H1 (cell line): Measurements from ENCODE around the gene CRTAC1. TPM values are rescaled to one million over a fixed set of nuclear protein-coding genes. Genes with fewer than 3 reads are reported as not detected.

ENCODE experiments used
- CTCF ChIA-PET: fragments of 300-600 bp; sonication (Branson Sonifier 250); formaldehyde crosslinking; loops from one replicate; lab custom pipeline; 2021; ENCODE audit not compliant: partially characterized antibody; lab: Charles Lee
- POLR2A ChIA-PET: fragments of 300-600 bp; sonication (Branson Sonifier 250); formaldehyde crosslinking; loops from one replicate; lab custom pipeline; 2021; ENCODE audit warnings: inconsistent platforms; ENCODE audit not compliant: partially characterized antibody; lab: Charles Lee
- DNase-seq, 2 experiments: peaks; one replicate each; pipeline versions ENCODE4 v3.0.0 to v3.0.0-alpha.2; 2010 to 2022; ENCODE audit warnings: low spot score in 2 of 2, low read depth in 1 of 2, mixed read lengths in 1 of 2
- FAIRE-seq: peaks from 2 replicates; lab custom pipeline; 2011; peaks lifted over from hg19 to GRCh38; lab: Jason Lieb, UNC
- H2AFZ ChIP-seq: 2 replicates; pipeline ENCODE4 v1.8.1; 2012; ENCODE audit warnings: low read length, inconsistent platforms
- H2AK5ac ChIP-seq: 2 replicates; pipeline ENCODE4 v1.6.1; 2013; ENCODE audit warnings: low read depth, low read length
- H2BK120ac ChIP-seq: replicated peaks from 2 replicates; pipeline ENCODE3; 2013; ENCODE audit warnings: low read depth, low read length, inconsistent platforms
- H2BK12ac ChIP-seq: 2 replicates; pipeline ENCODE4 v1.6.1; 2013; ENCODE audit warnings: low read depth, low read length
- H2BK15ac ChIP-seq: 2 replicates; pipeline ENCODE4 v1.6.1; 2013; ENCODE audit warnings: low read length
- H2BK20ac ChIP-seq: 2 replicates; pipeline ENCODE4 v1.6.1; 2013; ENCODE audit warnings: low read length
- H2BK5ac ChIP-seq: 2 replicates; pipeline ENCODE4 v1.6.1; 2013; ENCODE audit warnings: low read depth, low read length
- H3K14ac ChIP-seq: 2 replicates; pipeline ENCODE4 v1.6.1; 2013; ENCODE audit warnings: inconsistent platforms; ENCODE audit not compliant: insufficient read length
- H3K18ac ChIP-seq: 2 replicates; pipeline ENCODE4 v1.6.1; 2013; ENCODE audit warnings: low read length; ENCODE audit errors: extremely low read depth
- H3K23ac ChIP-seq: 2 replicates; pipeline ENCODE4 v1.6.1; 2013; ENCODE audit warnings: inconsistent platforms; ENCODE audit not compliant: insufficient read length
- H3K23me2 ChIP-seq: 2 replicates; pipeline ENCODE4 v1.6.1; 2013; ENCODE audit warnings: low read depth, low read length
- H3K27ac ChIP-seq: 2 replicates; pipeline ENCODE4 v1.6.1; 2011; ENCODE audit warnings: low read depth, low read length, inconsistent platforms
- H3K27me3 ChIP-seq, 4 experiments: replicated peaks in 1 of 4; 1 replicate in 1 of 4; 2 replicates in 3 of 4; pipeline versions ENCODE4 v1.6.1 to v1.8.1; 2011 to 2013; ENCODE audit warnings: low read length in 3 of 4, mild to moderate bottlenecking in 3 of 4, inconsistent platforms in 2 of 4, mixed read lengths in 2 of 4, moderate library complexity in 1 of 4; ENCODE audit not compliant: control insufficient read depth in 3 of 4, insufficient read depth in 3 of 4; ENCODE audit errors: extremely low read depth in 1 of 4
- H3K36me3 ChIP-seq, 4 experiments: 2 replicates each; pipeline versions ENCODE4 v1.6.1 to v1.8.1; 2011 to 2013; ENCODE audit warnings: mild to moderate bottlenecking in 4 of 4, low read length in 3 of 4, moderate library complexity in 2 of 4, control low read depth in 1 of 4, inconsistent platforms in 1 of 4; ENCODE audit not compliant: insufficient read depth in 4 of 4, control insufficient read depth in 2 of 4
- H3K4ac ChIP-seq: replicated peaks from 2 replicates; pipeline ENCODE3; 2013; ENCODE audit warnings: low read length, low read depth, mixed read lengths, inconsistent platforms; ENCODE audit not compliant: insufficient read length
- H3K4me1 ChIP-seq, 4 experiments: replicated peaks in 1 of 4; 1 replicate in 1 of 4; 2 replicates in 3 of 4; pipeline versions ENCODE4 v1.6.1 to v1.8.1; 2011 to 2013; ENCODE audit warnings: low read length in 3 of 4, inconsistent platforms in 2 of 4, mixed read lengths in 1 of 4; ENCODE audit not compliant: insufficient read depth in 4 of 4, control insufficient read depth in 3 of 4
- H3K4me2 ChIP-seq, 2 experiments: 2 replicates each; pipeline versions ENCODE4 v1.6.1 to v1.8.1; 2011 to 2013; ENCODE audit warnings: low read depth in 2 of 2, low read length in 2 of 2, control low read depth in 1 of 2, inconsistent platforms in 1 of 2, mild to moderate bottlenecking in 1 of 2; ENCODE audit not compliant: insufficient read depth in 1 of 2
- H3K4me3 ChIP-seq, 4 experiments: fragments of 200-600, 300-600 bp in 1 of 4; sonication (generic), shearing (Covaris generic), sonication (Bioruptor Twin) in 1 of 4; 2 replicates each; pipeline versions ENCODE4 v1.5.1 to v1.8.1; 2011 to 2016; ENCODE audit warnings: low read length in 4 of 4, low read depth in 3 of 4, control low read depth in 2 of 4, inconsistent platforms in 2 of 4, mild to moderate bottlenecking in 2 of 4, mixed read lengths in 1 of 4, moderate library complexity in 1 of 4; ENCODE audit not compliant: insufficient read depth in 2 of 4; ENCODE audit errors: extremely low read depth in 1 of 4
- H3K56ac ChIP-seq: replicated peaks from 2 replicates; pipeline ENCODE3; 2013; ENCODE audit warnings: low read depth, mild to moderate bottlenecking, mixed read lengths, low read length, inconsistent platforms; ENCODE audit not compliant: insufficient read length
- H3K79me1 ChIP-seq: 2 replicates; pipeline ENCODE4 v1.6.1; 2013; ENCODE audit warnings: low read depth, low read length, control low read depth
- H3K79me2 ChIP-seq, 2 experiments: 2 replicates each; pipeline versions ENCODE4 v1.6.1 to v1.8.1; 2012 to 2013; ENCODE audit warnings: low read length in 2 of 2, mild to moderate bottlenecking in 2 of 2, inconsistent platforms in 1 of 2; ENCODE audit not compliant: insufficient read depth in 2 of 2, control insufficient read depth in 1 of 2
- H3K9ac ChIP-seq, 4 experiments: replicated peaks in 1 of 4; 1 replicate in 1 of 4; 2 replicates in 3 of 4; pipeline versions ENCODE4 v1.6.1 to v1.8.1; 2011 to 2013; ENCODE audit warnings: low read depth in 3 of 4, low read length in 3 of 4, control low read depth in 2 of 4, mild to moderate bottlenecking in 2 of 4, moderate library complexity in 2 of 4, inconsistent platforms in 1 of 4; ENCODE audit errors: extremely low read depth in 1 of 4
- H3K9me3 ChIP-seq, 2 experiments: 2 replicates each; pipeline versions ENCODE4 v1.6.1 to v1.8.1; 2012 to 2013; ENCODE audit warnings: mild to moderate bottlenecking in 2 of 2, moderate library complexity in 2 of 2, control low read depth in 1 of 2, inconsistent platforms in 1 of 2, low read depth in 1 of 2, low read length in 1 of 2, mixed read lengths in 1 of 2; ENCODE audit not compliant: insufficient read depth in 2 of 2
- H4K20me1 ChIP-seq, 2 experiments: replicated peaks in 1 of 2; 2 replicates each; pipeline versions ENCODE3 to v1.8.1; 2011 to 2013; ENCODE audit warnings: inconsistent platforms in 2 of 2, low read length in 2 of 2, mild to moderate bottlenecking in 1 of 2; ENCODE audit not compliant: insufficient read depth in 2 of 2, control insufficient read depth in 1 of 2
- H4K5ac ChIP-seq: 2 replicates; pipeline ENCODE4 v1.6.1; 2013; ENCODE audit warnings: low read length, low read depth, mixed read lengths, inconsistent platforms; ENCODE audit not compliant: insufficient read length
- H4K8ac ChIP-seq: 2 replicates; pipeline ENCODE4 v1.8.0; 2013; ENCODE audit warnings: mild to moderate bottlenecking, moderate library complexity, low read length, inconsistent platforms; ENCODE audit not compliant: insufficient read depth; ENCODE audit errors: extremely low read depth
- H4K91ac ChIP-seq: replicated peaks from 2 replicates; pipeline ENCODE3; 2013; ENCODE audit warnings: low read length, mixed read lengths, inconsistent platforms; ENCODE audit not compliant: insufficient read length
- ASH2L ChIP-seq: fragments of 200-600, 300-600 bp; sonication (generic); IDR thresholded peaks from one replicate; pipeline ENCODE4 v1.7.1; 2017; ENCODE audit warnings: low read length
- BCL11A ChIP-seq, 2 experiments: IDR thresholded peaks; one replicate each; pipeline ENCODE4 v1.6.1; 2011; ENCODE audit warnings: low read depth in 2 of 2, low read length in 2 of 2, mild to moderate bottlenecking in 2 of 2
- EGR1 ChIP-seq: IDR thresholded peaks from 2 replicates; pipeline ENCODE4 v1.6.1; 2011; ENCODE audit warnings: low read depth, low read length, borderline replicate concordance
- EP300 ChIP-seq, 2 experiments: IDR thresholded peaks; 1 replicate in 1 of 2; 2 replicates in 1 of 2; pipeline ENCODE4 v1.6.1; 2011 to 2012; ENCODE audit warnings: low read depth in 2 of 2, low read length in 2 of 2, mild to moderate bottlenecking in 2 of 2, borderline replicate concordance in 1 of 2, inconsistent platforms in 1 of 2, moderate library complexity in 1 of 2
- PHF8 ChIP-seq: fragments of 200-600 bp; sonication (generic); conservative IDR thresholded peaks from 2 replicates; pipeline ENCODE4 v1.7.1; 2012; ENCODE audit warnings: low read depth, mild to moderate bottlenecking, inconsistent platforms, low read length, moderate library complexity
- RXRA ChIP-seq: IDR thresholded peaks from 2 replicates; pipeline ENCODE4 v1.6.1; 2011; ENCODE audit warnings: low read depth, mild to moderate bottlenecking, low read length, moderate library complexity; ENCODE audit not compliant: insufficient read depth
- SAP30 ChIP-seq: fragments of 300-600 bp; sonication (generic); IDR thresholded peaks from 2 replicates; pipeline ENCODE4 v1.7.1; 2012; ENCODE audit warnings: low read length, moderate library complexity, mild to moderate bottlenecking, inconsistent platforms; ENCODE audit not compliant: insufficient read depth, insufficient replicate concordance
- TBP ChIP-seq: IDR thresholded peaks from 2 replicates; pipeline ENCODE4 v1.6.1; 2011; ENCODE audit warnings: low read depth, low read length, improper control_type of control experiment
- WGBS, 2 experiments: shearing (Covaris generic) in 1 of 2; methylation state at CpG; one replicate each; pipeline versions ENCODE4 v1.1.6 to v1.1.7; 2013 to 2015; ENCODE audit warnings: low lambda C conversion rate in 2 of 2, mixed read lengths in 2 of 2, inconsistent platforms in 1 of 2, low coverage in 1 of 2, missing lambda C conversion rate in 1 of 2; ENCODE audit not compliant: insufficient replicate concordance in 2 of 2, insufficient coverage in 1 of 2, insufficient read length in 1 of 2; ENCODE audit errors: extremely low coverage in 1 of 2, missing lambda C conversion rate in 1 of 2; 5-methylcytosine and 5-hydroxymethylcytosine counted together
- polyA plus RNA-seq, 7 experiments: library from polyadenylated mRNA; depleted of rRNA in 3 of 7; stranded (reverse) in 5 of 7; unstranded in 2 of 7; fragments of >200 nt in 5 of 7; fragments of 200-250 nt in 2 of 7; gene quantifications; 1 replicate in 5 of 7; 2 replicates in 1 of 7; 4 replicates in 1 of 7; pipeline versions ENCODE4 v1.2.1 to v1.2.3, GENCODE V29; 2011 to 2013; ENCODE audit warnings: missing spikeins in 2 of 7, mixed read lengths in 2 of 7
- total RNA-seq: library from RNA; stranded (reverse); fragmentation: NEBNext Ultra II Directional; extraction: Animal tissue kit (Norgen Biotek cat#: 25700); gene quantifications from 2 replicates; pipeline ENCODE4 v1.2.1, GENCODE V29; 2021
- TF ChIP-seq, protein P1 (sequence below): IDR thresholded peaks from 2 replicates; pipeline ENCODE4 v1.6.1; 2011; ENCODE audit warnings: low read depth, mild to moderate bottlenecking, low read length; ENCODE audit not compliant: insufficient read depth

Gene CRTAC1
- total and polyA plus RNA-seq, 2 of the 8 experiments (the other 6 are each of a cell fraction or from before 2014, with no cell fraction given) = 0.91 to 1.2 TPM

DNA sequence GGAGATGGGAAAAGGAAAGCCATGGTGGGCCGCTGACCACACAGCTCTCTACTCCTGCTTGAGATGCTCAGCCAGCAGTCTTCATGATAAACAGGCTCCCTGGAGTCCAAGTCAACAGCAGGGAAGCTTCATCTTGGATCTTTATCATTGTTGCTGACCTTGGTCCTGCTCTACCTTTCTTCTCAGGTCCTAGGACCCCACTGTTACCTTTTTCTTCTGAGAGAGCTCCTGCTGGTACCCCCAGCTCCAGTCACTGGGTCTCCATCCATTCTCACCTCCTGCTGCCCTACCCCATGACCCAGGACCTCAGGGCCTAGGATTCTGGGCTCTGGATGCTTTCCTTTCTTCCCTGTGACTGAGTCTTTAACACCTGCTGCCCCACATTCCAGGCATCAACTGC lies 5.2 kb upstream of the CRTAC1 start:
- Histone ChIP-seq H4K8ac (no peak overlapping the region), H2AFZ (no peak overlapping the region), H3K36me3 (no peaks in the 10 kb centered on the region), H3K27ac (no peak overlapping the region), H3K18ac (no peak overlapping the region), H3K4me2 (no peak overlapping the region), H3K4me3 (no peak overlapping the region), H3K14ac (no peak overlapping the region), H3K56ac (no peak overlapping the region), H4K20me1 (peaks cover 0 to 6% of the 10 kb centered on the region in 2 experiments), H3K9me3 (no peaks in the 10 kb centered on the region), H4K91ac (no peak overlapping the region), H3K79me1 (no peaks in the 10 kb centered on the region), H3K4me1 (peaks cover 2 to 8% (median 3%) of the 10 kb centered on the region in 4 experiments; a peak in 4 of 7 replicates), H2BK5ac (no peak overlapping the region), H4K5ac (no peak overlapping the region), H3K23me2 (peaks cover 5% of the 10 kb centered on the region; the same call in 1 of the 2 replicates), H3K27me3 (peaks cover 36 to 82% (median 67%) of the 10 kb centered on the region in 4 experiments), H3K9ac (no peak overlapping the region), H2AK5ac (no peak overlapping the region), H3K79me2 (no peaks in the 10 kb centered on the region), H3K4ac (no peak overlapping the region), H2BK20ac (no peak overlapping the region), H2BK15ac (no peak overlapping the region), H2BK120ac (no peak overlapping the region), H3K23ac (no peak overlapping the region), H2BK12ac (no peak overlapping the region)
- DNase-seq (no peak), FAIRE-seq (no peak)
- WGBS, 2 experiments = 63% methylated on average over 1 of the region's 1 CpG; no CpG with 5 or more reads in 1 of the 2 experiments
- TF ChIP-seq SAP30 = no peak
- no peak for TF ChIP-seq EP300 (IDR thresholded peaks at IDR 0.05; ENCODE audit: borderline replicate concordance in 1 of 2, low read depth in 2 of 2, low read length in 2 of 2)
- TF ChIP-seq ASH2L = no peak
- TF ChIP-seq TBP = no peak
- TF ChIP-seq, protein P1, sequence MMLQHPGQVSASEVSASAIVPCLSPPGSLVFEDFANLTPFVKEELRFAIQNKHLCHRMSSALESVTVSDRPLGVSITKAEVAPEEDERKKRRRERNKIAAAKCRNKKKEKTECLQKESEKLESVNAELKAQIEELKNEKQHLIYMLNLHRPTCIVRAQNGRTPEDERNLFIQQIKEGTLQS = no peak
- no peak for TF ChIP-seq RXRA
- no peak for TF ChIP-seq PHF8
- TF ChIP-seq EGR1 = no peak
- TF ChIP-seq BCL11A (IDR thresholded peaks at IDR 0.05; ENCODE audit: low read depth in 2 of 2, low read length in 2 of 2) = no peak
- POLR2A ChIA-PET = no interaction called here
- CTCF ChIA-PET = interaction anchor here (0.6 to 19.6 kb wide), 9 partner anchors 6 to 135 kb away, joined by 3 to 318 read pairs (median 3); partner anchors contain the start of gene CRTAC1
